Fibroblast of skin of scalp (primary cell): ENCODE data around the gene PTK6.
"Not testable (repeated sequence)": the region's sequence is repeated elsewhere in the genome, so short reads cannot be mapped to it uniquely, and the experiment has no call there.

Experiments used
- DNase-seq: peaks from one replicate; pipeline ENCODE4 v3.0.0-alpha.2; 2013

Gene PTK6

DNA sequence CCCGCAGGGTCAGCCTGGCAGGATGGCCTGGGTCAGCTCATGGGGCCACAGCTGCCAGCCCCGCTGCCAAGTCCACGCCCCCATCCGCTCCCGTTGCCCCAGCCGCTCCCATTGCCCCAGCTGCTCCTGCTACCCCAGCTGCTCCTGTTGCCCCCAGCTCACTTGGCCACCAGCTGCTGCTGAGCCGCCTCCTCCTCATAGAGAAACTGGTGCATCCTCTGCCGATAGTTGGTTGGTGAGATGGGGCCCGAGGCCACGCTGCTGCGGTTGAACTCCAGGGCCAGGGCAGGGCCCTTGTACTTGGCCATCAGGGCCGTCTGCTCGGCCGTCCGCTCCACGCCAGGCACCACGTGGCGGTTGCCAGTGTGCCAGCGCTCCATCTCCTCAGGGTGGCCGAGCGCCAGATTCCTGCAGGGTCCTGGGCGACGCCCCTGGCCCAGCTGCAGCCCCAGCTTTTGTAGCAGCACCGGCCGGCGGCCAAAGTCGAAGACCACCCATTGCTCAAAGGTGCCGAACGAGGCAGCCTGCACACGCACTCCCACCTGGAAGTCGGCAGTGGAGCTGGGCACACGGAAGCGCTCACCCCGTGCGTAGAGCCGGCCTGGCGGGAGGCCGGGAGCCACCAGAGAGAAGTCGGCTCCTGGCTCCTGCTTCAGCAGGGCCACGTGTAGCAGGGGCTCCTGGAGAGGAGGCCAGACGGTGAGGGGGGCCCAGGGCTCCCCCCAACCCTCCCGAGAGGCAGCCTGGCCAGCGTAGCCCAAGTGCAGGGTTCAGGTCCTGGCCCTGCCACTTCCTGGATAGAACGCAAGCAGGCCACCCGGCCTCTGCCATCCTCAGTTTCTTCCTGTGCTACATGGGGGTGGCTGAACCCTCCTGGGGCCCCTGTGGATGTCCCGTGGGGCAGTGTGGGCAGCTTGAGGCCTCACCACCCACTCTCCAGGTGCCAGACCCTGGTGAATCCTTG is 32.1 kb upstream of the PTK6 start:
- no peak for DNase-seq

DNA sequence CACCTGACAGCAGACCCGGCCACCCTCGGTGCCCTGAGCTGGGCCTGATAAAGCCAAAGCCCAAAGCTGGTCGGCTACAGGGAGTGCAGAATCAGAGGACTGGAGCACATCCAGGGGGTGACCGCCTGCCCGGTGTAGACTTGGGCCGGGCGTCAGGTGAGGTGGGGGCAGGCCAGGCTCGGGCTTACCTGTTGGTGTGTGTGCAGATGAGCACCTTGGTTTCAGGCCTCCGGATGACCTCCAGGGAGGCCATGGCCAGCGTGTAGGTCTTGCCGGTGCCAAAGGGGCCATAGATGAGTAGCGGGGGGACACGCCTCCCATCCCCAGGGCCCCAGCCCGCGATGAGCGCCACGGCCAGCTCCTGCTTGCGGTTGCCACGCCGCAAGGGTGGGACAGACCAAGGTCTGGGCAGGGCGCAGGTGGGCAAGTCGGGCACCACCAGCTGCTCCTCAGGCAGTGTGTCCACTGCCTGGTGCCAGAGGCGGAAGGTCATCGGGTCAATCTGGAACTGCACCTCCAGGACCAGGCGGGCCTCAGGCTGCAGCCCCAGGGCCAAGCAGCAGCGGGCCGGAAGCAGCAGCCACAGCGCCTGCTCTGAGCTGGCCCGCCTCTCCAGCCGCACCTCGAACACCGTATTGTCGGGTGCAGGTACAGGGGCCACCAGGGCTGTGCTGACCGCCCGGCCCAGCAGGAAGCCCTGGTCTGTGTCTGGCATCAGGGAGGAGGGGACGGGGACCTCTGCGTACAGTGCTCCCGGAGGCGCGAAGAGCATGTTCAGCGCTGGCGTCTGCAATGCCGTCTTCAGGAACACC is 31.2 kb upstream of the PTK6 start:
- no peak for DNase-seq

DNA sequence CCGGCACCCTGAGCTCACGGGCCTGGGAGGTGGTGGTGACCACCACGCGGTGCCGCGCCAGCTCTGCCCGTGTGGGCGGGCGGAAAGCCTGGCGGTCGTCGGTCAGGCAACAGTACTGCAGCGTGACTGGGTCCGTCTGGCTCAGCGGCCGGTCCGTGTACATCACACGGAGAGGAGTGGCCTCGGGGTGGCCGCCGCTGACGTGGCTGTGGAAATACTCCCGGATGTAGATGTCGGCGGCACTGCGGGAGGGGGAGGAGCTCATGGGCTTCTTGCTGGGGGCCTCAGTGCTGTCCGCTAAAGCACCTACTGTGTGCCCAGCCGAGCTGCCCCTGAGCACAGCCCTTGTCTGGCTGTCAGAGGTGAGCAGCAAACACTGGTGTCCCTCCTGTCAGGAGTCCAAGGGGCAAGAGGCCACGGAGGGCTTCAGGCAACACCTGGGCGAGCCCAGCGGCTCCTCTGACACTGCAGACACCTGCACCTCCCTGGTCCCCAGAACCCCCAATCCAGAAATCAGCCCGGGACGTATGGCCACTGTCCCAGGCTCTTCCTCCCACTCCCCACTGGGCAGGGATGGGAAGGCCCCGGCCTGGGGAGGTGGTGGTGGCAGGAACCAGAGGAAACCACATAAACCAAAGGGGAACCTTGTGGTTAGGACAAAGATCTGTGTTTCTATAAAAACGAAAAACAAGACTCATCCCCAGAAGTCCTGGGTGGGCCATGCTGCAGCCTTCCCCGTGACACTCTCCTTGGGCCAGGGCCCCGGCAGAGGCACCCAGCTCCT is 30.4 kb upstream of the PTK6 start:
- no peak for DNase-seq

DNA sequence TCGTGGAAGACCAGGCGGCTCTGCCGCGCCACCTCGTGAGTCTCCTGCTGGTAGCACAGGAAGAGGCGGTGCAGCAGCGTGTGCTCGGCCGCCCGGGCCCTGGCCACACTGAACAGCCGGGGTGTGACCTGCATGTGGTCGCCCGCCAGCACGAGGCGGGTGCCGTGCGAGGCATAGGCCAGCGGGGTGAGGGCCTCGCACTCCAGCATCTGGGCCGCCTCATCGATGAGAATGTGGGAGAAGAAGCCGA is 29.9 kb upstream of the PTK6 start:
- DNase-seq = no peak

DNA sequence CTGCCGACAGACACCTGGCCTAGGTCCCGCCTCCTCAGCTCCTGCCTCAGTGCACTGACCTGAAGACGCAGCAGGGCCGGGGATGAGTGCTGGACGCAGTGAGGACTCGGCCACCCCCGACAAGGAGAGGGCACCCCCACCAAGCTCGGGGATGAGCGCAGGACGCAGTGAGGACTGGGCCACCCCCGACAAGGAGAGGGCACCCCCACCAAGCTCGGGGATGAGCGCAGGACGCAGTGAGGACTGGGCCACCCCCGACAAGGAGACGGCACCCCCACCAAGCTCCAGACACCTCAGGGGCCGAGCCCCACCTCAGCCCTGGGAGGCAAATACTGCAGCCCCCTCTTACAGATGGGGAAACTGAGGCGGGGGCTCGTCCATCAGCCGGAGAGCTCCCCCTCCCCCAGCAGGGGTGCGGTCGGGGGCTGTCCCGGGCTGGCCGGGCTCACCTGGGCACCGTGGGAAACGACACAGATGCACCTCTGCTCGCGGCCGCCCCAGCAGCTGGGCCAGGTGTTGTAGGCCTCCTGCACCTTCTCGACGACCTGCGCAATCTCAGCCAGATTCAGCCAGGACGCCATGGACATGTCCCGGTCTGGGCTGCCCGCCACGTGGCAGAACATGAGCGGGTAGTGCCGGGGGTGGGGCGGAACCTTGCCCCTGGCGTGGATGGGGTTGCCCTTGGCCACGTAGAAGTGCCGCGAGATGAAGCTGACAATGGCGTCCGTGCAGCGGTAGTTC is 29.4 kb upstream of the PTK6 start:
- no peak for DNase-seq

DNA sequence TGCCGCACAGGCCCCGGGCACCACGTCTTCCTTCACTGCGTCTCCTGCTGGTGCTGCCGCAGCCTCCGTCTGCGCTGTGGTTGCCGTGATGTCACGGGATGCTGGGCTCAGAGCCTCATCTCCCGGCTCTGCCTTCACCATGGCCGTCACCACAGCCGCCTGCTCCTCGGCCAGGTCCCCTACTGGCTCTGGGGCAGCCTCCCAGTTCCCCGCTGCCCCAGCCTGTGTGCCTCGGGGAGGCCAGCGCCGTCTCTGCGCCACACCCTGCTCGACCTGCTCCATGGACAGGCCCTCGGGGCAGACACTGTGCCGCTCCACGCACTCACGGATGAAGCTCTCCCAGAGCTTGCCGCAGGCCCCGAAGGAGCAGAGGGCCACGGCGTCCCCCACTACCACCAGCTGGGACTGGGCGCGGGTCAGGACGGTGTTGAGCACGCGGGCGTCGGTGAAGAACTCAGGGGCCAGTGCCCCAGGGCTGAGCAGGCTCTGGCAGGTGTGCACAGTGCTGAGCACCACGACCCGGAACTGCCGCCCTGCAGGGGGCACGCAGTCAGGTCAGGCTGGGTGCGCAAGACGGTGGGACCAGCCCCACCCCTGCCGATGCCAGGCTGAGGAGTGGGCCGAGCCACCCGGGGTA is 28.6 kb upstream of the PTK6 start:
- DNase-seq = no peak

DNA sequence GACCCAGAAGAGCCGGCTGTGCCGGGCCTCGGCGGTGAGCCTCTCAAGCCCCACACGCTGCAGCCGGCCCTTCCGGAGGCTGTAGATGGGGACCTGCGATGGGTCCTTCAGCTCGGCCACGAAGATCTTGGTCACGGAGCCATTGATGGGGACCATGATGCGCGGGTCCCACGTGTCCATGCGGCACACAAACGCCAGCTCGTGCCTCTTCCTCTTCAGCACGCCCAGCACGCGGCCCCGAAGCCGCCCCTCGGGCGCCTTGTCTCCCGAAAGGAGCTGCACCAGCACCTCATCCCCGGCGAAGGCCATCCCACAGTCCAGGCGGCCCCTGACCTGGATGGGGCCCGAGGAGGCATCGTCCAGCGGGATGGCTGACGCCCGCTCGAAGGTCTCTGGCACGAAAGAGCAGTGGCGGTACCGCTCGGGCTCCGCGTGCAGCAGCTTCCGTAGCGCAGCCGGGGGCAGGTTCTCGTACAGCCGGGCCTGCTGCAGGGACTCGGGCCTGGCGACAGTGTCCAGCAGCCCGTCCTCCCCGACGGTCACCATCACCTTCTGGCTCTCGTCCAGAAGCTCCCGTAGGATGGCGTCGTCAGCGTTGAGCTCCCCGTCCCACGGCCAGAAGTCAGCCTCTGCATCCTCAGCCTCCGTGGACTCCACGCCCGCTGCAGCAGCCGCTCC is 28.0 kb upstream of the PTK6 start:
- no peak for DNase-seq

DNA sequence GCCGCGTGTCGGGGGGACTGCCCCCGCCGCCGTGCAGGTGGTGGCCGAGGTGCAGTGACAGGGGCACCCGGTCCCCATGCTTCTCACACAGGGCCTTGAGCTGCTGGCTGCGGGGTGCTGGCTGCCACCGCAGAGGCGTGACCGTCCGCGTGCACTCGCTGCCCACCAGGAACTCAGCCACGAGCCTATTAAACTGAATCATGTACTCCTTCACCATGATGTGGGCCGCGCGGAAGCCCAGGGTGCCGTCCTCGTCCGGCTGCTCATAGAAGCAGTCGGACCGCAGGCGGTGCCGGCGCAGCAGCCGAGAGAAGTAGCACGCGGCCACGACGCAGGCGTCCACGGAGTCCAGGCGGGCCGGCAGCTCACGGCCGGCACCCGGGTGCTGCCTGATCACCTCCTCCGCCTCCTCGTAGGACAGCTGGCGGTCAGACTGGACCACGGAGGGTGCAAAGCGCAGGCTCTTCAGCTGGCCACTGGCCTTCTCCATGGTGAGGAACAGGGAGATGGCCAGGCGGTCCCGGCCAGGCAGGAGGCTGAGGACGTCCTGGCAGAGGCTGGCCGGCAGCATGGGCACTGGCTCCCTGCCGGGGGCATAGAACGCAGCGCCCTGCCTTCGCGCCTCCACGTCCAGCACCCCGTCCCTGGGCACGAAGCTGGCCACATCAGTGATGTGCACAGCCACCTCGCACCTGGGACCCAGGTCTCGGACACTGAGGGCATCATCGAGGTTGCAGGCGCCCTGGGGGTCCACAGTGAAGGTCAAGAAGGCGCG is 27.0 kb upstream of the PTK6 start:
- DNase-seq = no peak

DNA sequence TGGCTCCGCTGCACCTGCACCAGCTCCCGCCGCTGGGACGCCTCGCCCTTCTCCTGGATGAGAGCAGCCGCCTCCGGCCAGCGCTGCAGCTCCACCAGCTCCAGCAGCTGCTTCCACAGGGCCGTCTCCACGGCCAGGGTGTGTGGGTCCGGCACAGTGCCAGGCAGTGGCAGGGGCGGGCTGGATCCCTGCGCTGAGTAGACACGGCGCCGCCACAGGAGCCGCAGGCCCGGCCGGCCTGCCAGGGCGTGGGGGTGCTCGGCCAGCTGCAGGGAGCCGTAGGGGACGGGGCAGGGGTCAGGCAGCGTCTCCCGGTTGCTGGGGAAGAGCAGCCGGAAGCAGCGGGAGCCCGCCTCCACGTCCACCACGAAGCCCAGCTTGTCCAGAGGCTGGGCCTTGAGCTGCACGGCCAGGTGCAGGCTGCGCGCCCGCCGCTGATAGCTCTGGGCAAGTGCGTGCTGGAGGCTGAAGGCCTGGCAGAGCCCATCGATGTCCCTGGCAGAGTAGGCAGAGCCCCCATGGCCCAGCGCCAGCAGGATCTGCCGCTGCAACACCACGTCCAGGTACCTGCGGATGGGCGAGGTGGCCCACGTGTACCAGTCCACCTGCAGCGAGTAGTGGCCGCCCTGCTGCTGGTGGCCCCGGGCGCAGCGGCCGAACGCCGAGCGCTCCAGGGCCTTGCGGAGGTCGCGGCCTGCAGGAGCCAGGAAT is 26.2 kb upstream of the PTK6 start:
- DNase-seq = no peak

DNA sequence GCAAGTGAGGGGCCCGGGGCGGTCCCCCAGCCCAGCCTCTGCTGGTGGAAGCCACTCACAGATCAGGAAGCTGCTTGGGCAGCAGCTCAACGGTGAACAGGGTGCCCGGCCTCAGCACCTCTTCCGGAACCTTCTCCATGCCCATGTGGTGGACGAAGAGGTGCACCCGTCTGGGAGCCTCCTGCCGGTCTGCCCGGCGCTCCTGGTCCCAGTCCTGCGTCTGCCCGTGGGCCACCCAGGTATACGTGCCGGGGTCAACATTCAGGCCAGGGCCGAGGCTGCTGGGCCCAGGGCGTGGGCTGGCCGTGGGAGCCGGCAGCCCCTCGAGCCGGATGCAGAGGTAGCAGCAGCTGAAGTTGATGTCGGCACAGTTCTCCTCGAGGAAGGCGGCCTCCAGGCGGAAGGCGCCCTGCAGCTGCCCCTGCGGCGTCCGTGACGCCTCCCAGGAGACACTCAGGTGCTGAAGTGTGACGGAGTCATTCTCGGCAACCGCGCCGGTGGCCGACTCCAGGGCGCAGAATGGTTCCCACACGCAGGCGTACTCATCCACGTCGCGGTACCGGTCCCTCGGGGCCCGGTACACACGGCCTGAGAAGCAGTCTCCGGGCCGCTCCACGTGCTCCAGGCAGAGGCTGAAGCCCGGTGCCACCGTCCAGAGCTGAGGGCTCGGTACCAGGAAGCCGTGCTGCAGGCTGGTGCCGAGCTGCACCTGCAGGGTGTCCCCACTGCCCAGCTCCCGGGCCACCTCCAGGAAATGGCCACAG is 25.5 kb upstream of the PTK6 start:
- DNase-seq = no peak

DNA sequence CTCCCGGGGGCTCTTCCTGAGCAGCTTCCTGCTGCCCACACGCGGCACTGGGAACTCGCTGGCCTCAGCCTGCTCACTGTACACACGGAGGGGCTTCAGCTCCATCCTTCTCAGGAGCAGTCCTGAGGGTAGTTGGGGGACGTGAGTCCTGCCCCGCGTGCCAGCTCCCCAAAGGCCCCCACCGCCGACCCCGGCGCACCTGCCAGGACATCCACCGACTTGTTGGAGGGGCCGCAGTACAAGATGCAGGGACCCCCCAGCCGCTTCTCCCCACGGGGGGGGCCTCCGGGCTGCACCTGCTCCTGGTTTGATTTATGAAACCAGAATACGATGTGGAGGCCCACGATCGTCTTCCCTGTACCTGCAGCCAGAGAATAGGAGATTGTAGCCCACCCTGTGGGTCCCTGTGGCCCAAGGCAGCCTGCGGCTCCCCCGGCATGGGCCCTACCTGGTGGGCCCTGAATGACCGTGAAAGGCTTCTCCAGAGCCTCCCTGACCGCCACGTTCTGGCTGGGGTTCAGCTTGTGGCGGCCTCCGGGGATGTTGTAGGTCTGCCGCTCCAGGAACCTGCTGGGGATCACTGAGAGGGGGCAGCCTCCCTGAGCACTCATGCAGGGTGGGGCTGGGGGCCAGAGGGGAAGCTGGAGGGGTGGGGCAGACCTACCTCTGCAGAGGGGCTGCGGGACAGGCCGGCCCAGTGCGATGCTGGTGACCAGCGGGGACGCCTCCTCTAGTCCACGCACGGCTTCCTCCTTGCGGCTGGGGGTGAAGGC is 24.6 kb upstream of the PTK6 start:
- DNase-seq = no peak

DNA sequence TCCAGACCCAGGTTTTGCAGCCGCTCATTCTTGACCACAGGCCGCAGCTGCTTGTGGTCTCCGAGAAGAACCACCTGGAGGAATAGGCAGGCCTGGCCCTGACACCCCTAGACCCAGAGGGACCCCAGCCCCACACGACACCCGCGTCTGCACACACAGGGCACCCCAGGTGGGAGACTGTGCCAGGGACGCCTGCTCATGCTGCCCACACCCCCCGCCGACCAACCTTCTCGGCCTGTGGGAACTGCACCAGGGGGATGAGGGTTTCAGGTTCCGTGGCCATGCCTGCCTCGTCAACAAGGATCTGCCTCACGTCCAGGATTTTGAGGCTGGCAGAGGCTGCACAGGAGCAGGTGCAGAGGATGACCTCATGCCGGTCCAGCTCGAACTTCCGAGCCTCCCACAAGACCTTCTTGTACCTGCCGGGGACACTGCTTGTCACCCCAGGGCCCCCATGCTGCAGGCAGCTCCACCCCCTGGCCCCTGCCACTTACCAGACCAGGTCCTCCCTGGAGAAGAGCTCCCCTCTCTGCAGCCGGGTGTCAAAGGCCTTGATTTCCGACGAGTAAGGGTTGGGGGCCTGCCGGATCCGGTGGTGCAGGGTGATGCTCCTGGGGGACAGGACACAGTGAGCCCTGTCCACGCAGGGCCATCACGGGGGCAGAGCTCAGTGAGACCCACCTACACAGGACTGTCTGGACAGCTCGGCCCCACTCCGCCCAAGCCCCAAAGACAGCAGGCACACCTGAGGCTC is 23.9 kb upstream of the PTK6 start:
- no peak for DNase-seq

DNA sequence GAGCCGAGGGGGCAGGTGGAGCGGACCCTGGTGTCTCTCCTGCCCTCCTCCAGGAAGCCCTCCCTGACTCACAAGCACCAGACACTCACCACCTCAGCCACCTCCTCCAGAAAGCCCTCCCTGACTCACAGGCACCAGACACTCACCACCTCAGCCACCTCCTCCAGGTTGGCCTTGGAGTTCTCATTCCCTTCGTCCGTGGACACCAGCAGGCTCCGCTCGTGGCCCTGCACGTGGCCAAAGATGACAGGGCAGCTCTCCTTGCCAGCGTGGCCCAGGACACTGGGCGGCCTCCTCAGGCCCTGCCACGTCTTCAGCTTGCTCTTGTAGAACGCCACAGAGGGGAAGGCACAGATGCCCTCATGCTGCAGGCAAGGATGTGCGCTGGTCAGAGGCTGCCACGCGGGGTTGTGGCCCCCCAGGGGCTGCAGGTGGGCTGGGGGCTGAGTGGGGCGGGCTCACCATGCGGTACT is 23.2 kb upstream of the PTK6 start:
- DNase-seq = no peak

DNA sequence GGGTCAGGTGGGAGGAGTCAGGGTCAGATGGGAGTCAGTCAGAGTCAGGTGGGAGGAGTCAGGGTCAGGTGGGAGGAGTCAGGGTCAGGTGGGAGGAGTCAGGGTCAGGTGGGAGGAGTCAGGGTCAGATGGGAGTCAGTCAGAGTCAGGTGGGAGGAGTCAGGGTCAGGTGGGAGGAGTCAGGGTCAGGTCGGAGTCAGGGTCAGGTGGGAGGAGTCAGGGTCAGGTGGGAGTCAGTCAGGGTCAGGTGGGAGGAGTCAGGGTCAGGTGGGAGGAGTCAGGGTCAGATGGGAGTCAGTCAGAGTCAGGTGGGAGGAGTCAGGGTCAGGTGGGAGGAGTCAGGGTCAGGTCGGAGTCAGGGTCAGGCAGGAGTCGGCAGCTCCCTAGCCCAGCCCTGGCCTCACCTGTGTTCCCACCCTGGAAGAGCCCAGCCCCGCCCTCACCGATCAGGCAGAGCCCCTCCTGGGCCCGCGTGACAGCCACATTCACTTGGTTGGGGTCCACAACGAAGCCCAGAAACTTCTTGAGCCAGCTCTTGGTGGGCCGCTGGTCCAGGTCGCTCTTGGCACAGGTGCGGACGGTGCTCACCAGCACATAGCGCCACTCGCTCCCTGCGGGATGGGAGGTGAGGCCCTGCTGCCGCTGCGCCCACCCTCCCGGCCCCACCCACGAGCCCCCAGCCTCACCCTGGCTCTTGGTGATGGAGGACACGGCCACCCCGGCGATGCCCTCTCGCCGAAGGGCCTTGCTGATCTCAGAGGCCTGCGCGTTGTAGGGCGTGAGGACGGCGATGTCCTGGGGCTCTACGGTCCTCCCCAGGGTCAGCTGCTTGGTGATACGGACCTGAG is 22.5 kb upstream of the PTK6 start:
- not testable (repeated sequence) for DNase-seq

DNA sequence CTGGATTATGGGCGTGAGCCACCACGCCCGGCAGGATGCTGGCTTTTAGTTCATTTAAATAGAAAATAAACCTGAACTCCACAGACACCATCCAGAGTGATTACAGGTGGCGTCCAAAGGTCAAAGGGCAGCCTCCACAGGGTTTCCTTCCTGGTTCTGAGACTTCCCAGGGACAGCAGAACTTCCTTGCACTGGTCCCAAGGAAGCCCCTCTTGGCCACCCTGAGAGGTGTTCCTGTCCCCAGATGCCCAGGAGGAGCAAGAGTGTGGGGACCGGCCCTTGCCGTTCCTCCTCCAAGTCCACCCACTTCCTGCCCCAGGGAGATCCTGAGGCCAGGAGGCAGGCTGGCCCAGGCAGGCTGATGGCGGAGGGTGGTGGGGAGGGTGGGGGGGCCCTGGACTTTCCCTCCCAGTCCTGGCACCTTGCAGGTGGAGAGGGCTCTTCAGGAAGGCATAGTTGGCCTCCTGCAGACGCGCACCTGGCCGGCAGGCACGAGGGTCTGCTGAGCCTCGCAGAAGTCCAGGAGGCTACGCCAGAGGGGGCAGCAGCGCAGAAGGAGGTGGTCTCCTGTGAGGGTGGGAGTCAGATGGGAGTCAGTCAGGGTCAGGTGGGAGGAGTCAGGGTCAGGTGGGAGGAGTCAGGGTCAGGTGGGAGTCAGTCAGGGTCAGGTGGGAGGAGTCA is 21.8 kb upstream of the PTK6 start:
- no peak for DNase-seq

DNA sequence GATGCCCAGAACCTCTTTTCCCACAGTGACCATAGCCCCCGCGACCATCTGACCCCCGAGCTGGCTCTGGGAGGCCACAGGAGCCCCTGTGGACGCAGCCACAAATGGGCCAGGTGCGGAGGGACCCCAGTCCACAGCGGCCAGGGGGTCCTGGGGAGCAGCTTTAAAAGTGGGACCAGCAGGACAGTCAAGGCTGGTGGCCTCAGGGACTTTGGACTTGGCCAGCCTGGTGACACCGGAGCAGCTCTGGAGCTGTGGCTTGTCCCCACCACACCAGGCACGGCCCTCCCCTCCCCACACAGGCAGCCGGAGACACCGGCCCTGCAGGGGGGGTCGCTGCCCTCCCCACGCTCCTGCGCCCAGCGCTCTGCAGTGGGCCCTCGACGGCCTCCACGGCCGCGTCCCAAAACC is 20.3 kb upstream of the PTK6 start:
- DNase-seq = no peak
